Liver (tissue), 9 donors: ENCODE measurements around the gene CD28. TPM values are rescaled to one million over a fixed set of nuclear protein-coding genes. Genes with fewer than 3 reads are reported as not detected.
"Not testable (repeated sequence)": the region's sequence is repeated elsewhere in the genome, so short reads cannot be mapped to it uniquely, and the experiment has no call there.

Experiments
- DNase-seq: peaks from one replicate; pipeline ENCODE4 v3.0.0-alpha.2; 2017; ENCODE audit warnings: low spot score
- H3K27ac ChIP-seq, 2 donors: one replicate each; pipeline ENCODE4 v1.7.0; 2013; ENCODE audit warnings: inconsistent platforms in 2 of 2, low read length in 2 of 2, control low read depth in 1 of 2, low read depth in 1 of 2, mild to moderate bottlenecking in 1 of 2
- H3K27me3 ChIP-seq, 4 donors: one replicate each; pipeline versions ENCODE4 v1.6.1 to v1.7.0; 2013; ENCODE audit warnings: low read length in 3 of 4, inconsistent platforms in 1 of 4, mild to moderate bottlenecking in 1 of 4, moderate library complexity in 1 of 4; ENCODE audit not compliant: control insufficient read depth in 4 of 4, insufficient read depth in 4 of 4
- H3K36me3 ChIP-seq, 4 donors: one replicate each; pipeline versions ENCODE4 v1.6.1 to v1.7.0; 2013; ENCODE audit warnings: low read length in 3 of 4, mild to moderate bottlenecking in 3 of 4, low read depth in 1 of 4, moderate library complexity in 1 of 4; ENCODE audit not compliant: control insufficient read depth in 4 of 4, insufficient read depth in 3 of 4
- H3K4me1 ChIP-seq, 4 donors: one replicate each; pipeline versions ENCODE4 v1.6.1 to v1.7.0; 2013; ENCODE audit warnings: low read length in 3 of 4, mild to moderate bottlenecking in 3 of 4, moderate library complexity in 1 of 4; ENCODE audit not compliant: control insufficient read depth in 4 of 4, insufficient read depth in 4 of 4
- H3K4me3 ChIP-seq, 3 donors: one replicate each; pipeline versions ENCODE4 v1.6.1 to v1.7.0; 2013; ENCODE audit warnings: low read length in 3 of 3, control low read depth in 1 of 3, low read depth in 1 of 3, mild to moderate bottlenecking in 1 of 3
- H3K9ac ChIP-seq, 2 donors: one replicate each; pipeline ENCODE4 v1.7.0; 2013; ENCODE audit warnings: low read length in 2 of 2, mild to moderate bottlenecking in 2 of 2, moderate library complexity in 2 of 2, control low read depth in 1 of 2, low read depth in 1 of 2
- H3K9me3 ChIP-seq, 4 donors: one replicate each; pipeline versions ENCODE4 v1.6.1 to v1.7.0; 2013; ENCODE audit warnings: low read length in 3 of 4; ENCODE audit not compliant: control insufficient read depth in 4 of 4
- CTCF ChIP-seq: fragments of 150-350 bp; IDR thresholded peaks from 2 replicates; pipeline ENCODE4 v1.5.1; 2017; ENCODE audit warnings: improper control_type of control experiment, low read depth, low read length; ENCODE audit not compliant: missing input control
- EGR1 ChIP-seq, 2 donors: IDR thresholded peaks; 2 replicates each; pipeline ENCODE4 v1.6.1; 2016 to 2018; ENCODE audit warnings: antibody characterized with exemption in 2 of 2, low read depth in 2 of 2
- FOXA1 ChIP-seq: IDR thresholded peaks from 2 replicates; pipeline ENCODE4 v1.6.1; 2016; ENCODE audit warnings: antibody characterized with exemption
- FOXA2 ChIP-seq: IDR thresholded peaks from 2 replicates; pipeline ENCODE4 v1.6.1; 2016; ENCODE audit warnings: antibody characterized with exemption
- GABPA ChIP-seq, 2 donors: IDR thresholded peaks in 1 of 2; conservative IDR thresholded peaks in 1 of 2; 2 replicates each; pipeline ENCODE4 v1.6.1; 2016; ENCODE audit warnings: antibody characterized with exemption in 2 of 2, mild to moderate bottlenecking in 1 of 2, moderate library complexity in 1 of 2
- HNF4A ChIP-seq, 2 donors: conservative IDR thresholded peaks; 2 replicates each; pipeline ENCODE4 v1.6.1; 2016; ENCODE audit warnings: antibody characterized with exemption in 2 of 2, mild to moderate bottlenecking in 2 of 2
- JUND ChIP-seq, 2 donors: IDR thresholded peaks; 2 replicates each; pipeline ENCODE4 v1.6.1; 2016; ENCODE audit warnings: antibody characterized with exemption in 2 of 2
- NR2F2 ChIP-seq: IDR thresholded peaks from 2 replicates; pipeline ENCODE4 v1.6.1; 2016; ENCODE audit warnings: antibody characterized with exemption
- RXRA ChIP-seq, 2 donors: IDR thresholded peaks; 2 replicates each; pipeline ENCODE4 v1.6.1; 2017 to 2018; ENCODE audit warnings: antibody characterized with exemption in 2 of 2, mild to moderate bottlenecking in 1 of 2
- SP1 ChIP-seq: IDR thresholded peaks from 2 replicates; pipeline ENCODE4 v1.6.1; 2018; ENCODE audit warnings: antibody characterized with exemption, mild to moderate bottlenecking
- TAF1 ChIP-seq: conservative IDR thresholded peaks from 2 replicates; pipeline ENCODE4 v1.6.1; 2016; ENCODE audit warnings: antibody characterized with exemption, mild to moderate bottlenecking
- YY1 ChIP-seq: IDR thresholded peaks from 2 replicates; pipeline ENCODE4 v1.6.1; 2016; ENCODE audit warnings: antibody characterized with exemption, mild to moderate bottlenecking
- ZBTB33 ChIP-seq: IDR thresholded peaks from 2 replicates; pipeline ENCODE4 v1.6.1; 2016; ENCODE audit warnings: antibody characterized with exemption
- WGBS: extraction: QIAGEN DNeasy Blood & Tissue Kit; methylation state at CpG from one replicate; pipeline ENCODE4 v1.1.7; 2013; 5-methylcytosine and 5-hydroxymethylcytosine counted together
- polyA plus RNA-seq, 2 donors: library from polyadenylated mRNA; stranded (reverse) in 1 of 2; unstranded in 1 of 2; fragments of 200-250 nt in 1 of 2; fragments of >200 nt in 1 of 2; fragmentation: Nextera tagmentation in 1 of 2; extraction: Ambion mirVana in 1 of 2; gene quantifications; one replicate each; pipeline versions ENCODE4 v1.2.1 to v1.2.3, GENCODE V29; 2013 to 2015
- total RNA-seq, 2 donors: library from RNA; depleted of rRNA; stranded (reverse); fragments of >200 nt; gene quantifications; one replicate each; pipeline ENCODE4 v1.2.3, GENCODE V29; 2014
- TF ChIP-seq, protein P1 (sequence below): IDR thresholded peaks from 2 replicates; pipeline ENCODE4 v1.6.1; 2016; ENCODE audit warnings: antibody characterized with exemption
- TF ChIP-seq, protein P2 (sequence below): IDR thresholded peaks from 2 replicates; pipeline ENCODE4 v1.6.1; 2016; ENCODE audit warnings: antibody characterized with exemption
- donor health status: healthy.
- donor health status: healthy.
- donor health status: healthy.
- donor health status: healthy.
- donor health status: healthy.

Gene CD28
- total and polyA plus RNA-seq, 4 donors, result 0.08 to 0.93 (median 0.33) TPM

DNA sequence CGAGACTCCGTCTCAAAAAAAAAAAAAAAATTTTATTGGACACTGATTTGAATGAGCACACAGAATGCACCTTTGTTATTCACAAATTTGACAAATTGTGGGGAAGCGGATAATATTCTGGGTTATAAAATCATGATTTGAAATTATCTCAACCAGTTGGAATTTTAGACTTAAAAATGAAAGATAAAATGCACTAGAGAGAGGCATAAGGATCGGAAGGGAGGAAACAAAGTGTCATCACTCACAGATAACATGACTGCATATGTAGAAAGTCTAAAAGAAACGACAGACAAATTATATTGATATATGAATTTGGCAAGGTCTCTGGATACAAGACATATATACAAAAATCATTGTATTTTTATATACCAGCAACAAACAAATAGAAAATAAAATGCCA, 70.6 kb downstream of the CD28 start:
- Histone ChIP-seq H3K27me3 (no peaks in the 10 kb centered on the region), H3K36me3 (no peaks in the 10 kb centered on the region), H3K4me3 (no peak overlapping the region), H3K27ac (no peak overlapping the region), H3K4me1 (no peaks in the 10 kb centered on the region), H3K9me3 (no peaks in the 10 kb centered on the region), H3K9ac (no peak overlapping the region)
- no peak for DNase-seq
- WGBS, result 82% methylated on average over 5 of the region's 5 CpGs
- TF ChIP-seq NR2F2, result no peak
- TF ChIP-seq RXRA (IDR thresholded peaks at IDR 0.05), result no peak
- TF ChIP-seq JUND (IDR thresholded peaks at IDR 0.05), result no peak

- not testable (repeated sequence) for H3K9ac ChIP-seq, H3K27ac ChIP-seq, DNase-seq, H3K9me3 ChIP-seq, H3K36me3 ChIP-seq, H3K4me3 ChIP-seq, H3K27me3 ChIP-seq
- peaks cover 2 to 14% (median 5%) of the 10 kb centered on the region in 4 donors for H3K4me1 ChIP-seq
- WGBS, result 86% methylated on average over 4 of the region's 4 CpGs
Measured at GRCh38 chr2:203779477-203780073, 73.1 kb downstream of the CD28 start.

DNA sequence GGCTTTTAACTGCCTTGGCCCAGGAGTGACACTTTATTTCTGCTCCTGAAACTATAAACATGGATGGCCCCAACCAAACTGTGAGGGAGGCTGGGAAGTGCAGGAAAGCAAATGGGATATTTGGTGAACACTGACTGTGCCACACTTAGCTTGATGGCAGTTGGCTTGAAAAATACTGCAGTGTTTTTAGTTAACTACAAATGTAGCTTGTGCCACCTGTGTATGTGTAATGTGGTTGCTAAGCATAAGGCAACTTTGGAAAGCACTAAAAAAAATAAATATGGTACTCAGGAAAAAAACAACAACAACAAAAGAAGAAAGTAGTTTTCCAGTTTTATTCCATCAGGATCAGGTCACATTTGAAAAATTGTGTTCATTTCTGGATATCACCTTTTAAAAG, 73.8 kb downstream of the CD28 start:
- DNase-seq, result no peak

DNA sequence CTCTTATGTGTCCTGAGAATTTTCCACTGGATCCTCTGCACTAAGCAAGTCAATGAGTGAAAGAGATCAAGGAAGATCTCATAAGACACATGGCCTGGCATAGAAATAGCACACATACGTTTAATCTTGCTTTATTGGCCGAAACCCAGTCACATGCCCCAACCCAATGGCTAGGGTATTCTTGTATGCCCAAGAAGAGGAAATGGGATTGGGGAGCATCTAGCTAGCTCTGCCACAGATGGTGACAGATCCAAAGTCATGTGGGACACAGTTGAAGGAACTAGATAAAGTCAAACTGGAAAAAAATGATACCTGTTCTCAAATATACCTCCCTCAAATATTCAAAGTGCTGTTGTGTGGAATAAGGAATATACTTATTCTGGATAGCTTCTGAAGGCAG, 74.7 kb downstream of the CD28 start:
- Histone ChIP-seq H3K27ac (no peak overlapping the region), H3K4me1 (peaks cover 2 to 14% (median 5%) of the 10 kb centered on the region in 4 donors), H3K4me3 (no peak overlapping the region), H3K36me3 (no peaks in the 10 kb centered on the region), H3K9me3 (no peaks in the 10 kb centered on the region), H3K27me3 (no peaks in the 10 kb centered on the region), H3K9ac (no peak overlapping the region)
- no peak for DNase-seq
- 93% methylated on average over 2 of the region's 2 CpGs for WGBS
- TF ChIP-seq, protein P1, sequence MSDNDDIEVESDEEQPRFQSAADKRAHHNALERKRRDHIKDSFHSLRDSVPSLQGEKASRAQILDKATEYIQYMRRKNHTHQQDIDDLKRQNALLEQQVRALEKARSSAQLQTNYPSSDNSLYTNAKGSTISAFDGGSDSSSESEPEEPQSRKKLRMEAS, result no peak
- no peak for TF ChIP-seq CTCF
- no peak for TF ChIP-seq GABPA (IDR thresholded peaks at IDR 0.05 in 1 of 2, conservative IDR thresholded peaks at IDR 0.05 in 1 of 2)
- TF ChIP-seq JUND (IDR thresholded peaks at IDR 0.05), result no peak

More for the DNA sequence above, 73.8 kb downstream of the CD28 start:
- no peaks in the 10 kb centered on the region for H3K36me3 ChIP-seq
- no peaks in the 10 kb centered on the region for H3K27me3 ChIP-seq
- H3K9ac ChIP-seq, result no peak overlapping the region
- peaks cover 2 to 14% (median 5%) of the 10 kb centered on the region in 4 donors for H3K4me1 ChIP-seq
- TF ChIP-seq, protein P2, sequence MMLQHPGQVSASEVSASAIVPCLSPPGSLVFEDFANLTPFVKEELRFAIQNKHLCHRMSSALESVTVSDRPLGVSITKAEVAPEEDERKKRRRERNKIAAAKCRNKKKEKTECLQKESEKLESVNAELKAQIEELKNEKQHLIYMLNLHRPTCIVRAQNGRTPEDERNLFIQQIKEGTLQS, result no peak
- TF ChIP-seq GABPA (IDR thresholded peaks at IDR 0.05 in 1 of 2, conservative IDR thresholded peaks at IDR 0.05 in 1 of 2), result no peak
- no peak for TF ChIP-seq FOXA1
- TF ChIP-seq ZBTB33, result no peak
- no peak for TF ChIP-seq EGR1 (IDR thresholded peaks at IDR 0.05; ENCODE audit: low read depth in 2 of 2)
- TF ChIP-seq NR2F2, result no peak
- no peak for TF ChIP-seq RXRA (IDR thresholded peaks at IDR 0.05)
- no peak for TF ChIP-seq TAF1
- no peak for TF ChIP-seq HNF4A (conservative IDR thresholded peaks at IDR 0.05)
- no peak for TF ChIP-seq YY1
- no peak for TF ChIP-seq SP1
- TF ChIP-seq FOXA2, result no peak
- H3K27ac ChIP-seq, result no peak overlapping the region
- no peaks in the 10 kb centered on the region for H3K9me3 ChIP-seq
- H3K4me3 ChIP-seq, result no peak overlapping the region
